A673 (cell line): ENCODE data around the gene KLK5. TPM values are rescaled to one million over a fixed set of nuclear protein-coding genes. Genes with fewer than 3 reads are reported as not detected.

Experiments
- BruUV-seq: library from RNA; stranded (reverse); fragments of 400-500 nt; replicated peaks from 2 replicates; lab custom pipeline; 2021; lab: Mats Ljungman, UMichigan
- CTCF ChIA-PET: fragments of 300-600 bp; sonication (Branson Sonifier 250); formaldehyde crosslinking; loops from one replicate; lab custom pipeline; 2022; ENCODE audit warnings: antibody characterized with exemption; lab: Charles Lee
- POLR2A ChIA-PET: fragments of 300-600 bp; sonication (Branson Sonifier 250); formaldehyde crosslinking; loops from one replicate; lab custom pipeline; 2022; ENCODE audit warnings: antibody characterized with exemption; ENCODE audit not compliant: low non-redundant PET; lab: Charles Lee
- DNase-seq: peaks from one replicate; pipeline ENCODE4 v3.0.0-alpha.2; 2015; ENCODE audit warnings: low spot score
- H3K27ac ChIP-seq: fragments of 200-600 bp; sonication (generic); 2 replicates; pipeline ENCODE4 v1.5.1; 2016; ENCODE audit warnings: mixed run types, low read depth, mild to moderate bottlenecking, mixed read lengths, antibody characterized with exemption, low read length; ENCODE audit not compliant: poor library complexity, severe bottlenecking
- H3K27me3 ChIP-seq: fragments of 200-600 bp; sonication (generic); replicated peaks from 2 replicates; pipeline ENCODE4 v1.6.1; 2017; ENCODE audit warnings: mixed run types, low read depth, mild to moderate bottlenecking, mixed read lengths, antibody characterized with exemption, low read length; ENCODE audit not compliant: insufficient read depth, poor library complexity
- H3K36me3 ChIP-seq: fragments of 200-600 bp; sonication (generic); 2 replicates; pipeline ENCODE4 v1.6.1; 2016; ENCODE audit warnings: mixed run types, mild to moderate bottlenecking, mixed read lengths, antibody characterized with exemption, low read length; ENCODE audit not compliant: insufficient read depth, poor library complexity, severe bottlenecking
- H3K4me1 ChIP-seq: fragments of 200-600 bp; sonication (generic); 2 replicates; pipeline ENCODE4 v1.6.1; 2017; ENCODE audit warnings: mixed run types, mild to moderate bottlenecking, mixed read lengths, antibody characterized with exemption, low read length; ENCODE audit not compliant: insufficient read depth, poor library complexity, severe bottlenecking
- H3K4me3 ChIP-seq: fragments of 200-600 bp; sonication (generic); 2 replicates; pipeline ENCODE4 v1.5.1; 2016; ENCODE audit warnings: low read depth, mixed run types, mild to moderate bottlenecking, mixed read lengths, low read length; ENCODE audit not compliant: poor library complexity, severe bottlenecking
- H3K9me3 ChIP-seq: fragments of 200-600 bp; sonication (generic); 2 replicates; pipeline ENCODE4 v1.6.1; 2016; ENCODE audit warnings: mixed run types, low read depth, mild to moderate bottlenecking, mixed read lengths, antibody characterized with exemption, low read length; ENCODE audit not compliant: poor library complexity, severe bottlenecking
- EZH2 ChIP-seq: fragments of 200-600 bp; sonication (generic); IDR thresholded peaks from 2 replicates; pipeline ENCODE4 v1.6.1; 2017; ENCODE audit warnings: borderline replicate concordance, low read depth, mild to moderate bottlenecking, mixed read lengths, antibody characterized with exemption, low read length; ENCODE audit not compliant: poor library complexity, severe bottlenecking
- intact Hi-C: fragments of 100-400 bp; cut with micrococcal nuclease; formaldehyde crosslinking; loops from one replicate; pipeline ENCODE4 v1.10.0; 2022; ENCODE audit not compliant: unreplicated experiment
- total RNA-seq: library from RNA; stranded (reverse); gene quantifications from 2 replicates; pipeline ENCODE4 v1.2.3, GENCODE V29; 2021
- TF ChIP-seq, protein P1 (sequence below): fragments of 300-800, 200-600 bp; sonication (generic); conservative IDR thresholded peaks from 2 replicates; pipeline ENCODE4 v1.5.1; 2017; ENCODE audit warnings: low read depth, mild to moderate bottlenecking, antibody characterized with exemption, low read length, moderate library complexity, mixed read lengths

KLK5 gene
- total RNA-seq, 1 experiment from 2014 or later, result not detected

DNA sequence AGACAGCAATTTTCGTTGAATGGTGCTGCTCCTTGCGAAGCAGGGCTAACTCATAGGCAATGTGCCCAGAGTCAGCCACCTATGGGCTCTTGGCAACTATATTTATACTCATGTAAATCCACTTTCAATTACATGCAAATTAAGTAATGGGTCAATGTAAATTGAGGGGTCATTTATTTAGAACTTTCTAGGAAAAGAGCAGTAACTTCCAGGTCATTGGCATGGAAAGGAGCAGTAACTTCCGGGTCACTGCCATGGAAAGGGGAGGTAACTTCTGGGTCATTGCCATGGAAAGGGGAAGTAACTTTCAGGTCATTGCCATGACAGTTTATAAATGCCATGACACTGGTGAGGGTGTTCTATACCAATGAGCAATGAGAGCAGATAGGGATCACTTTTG is 53.3 kb downstream of the KLK5 start:
- Histone ChIP-seq H3K4me1 (no peaks in the 10 kb centered on the region), H3K9me3 (no peaks in the 10 kb centered on the region), H3K36me3 (no peaks in the 10 kb centered on the region), H3K4me3 (no peak overlapping the region), H3K27me3 (peaks cover 11% of the 10 kb centered on the region), H3K27ac (no peak overlapping the region)
- intact Hi-C loops, result no loop called here
- no peak for DNase-seq
- BruUV-seq, result no TSS peak
- no peak for TF ChIP-seq EZH2
- TF ChIP-seq, protein P1, sequence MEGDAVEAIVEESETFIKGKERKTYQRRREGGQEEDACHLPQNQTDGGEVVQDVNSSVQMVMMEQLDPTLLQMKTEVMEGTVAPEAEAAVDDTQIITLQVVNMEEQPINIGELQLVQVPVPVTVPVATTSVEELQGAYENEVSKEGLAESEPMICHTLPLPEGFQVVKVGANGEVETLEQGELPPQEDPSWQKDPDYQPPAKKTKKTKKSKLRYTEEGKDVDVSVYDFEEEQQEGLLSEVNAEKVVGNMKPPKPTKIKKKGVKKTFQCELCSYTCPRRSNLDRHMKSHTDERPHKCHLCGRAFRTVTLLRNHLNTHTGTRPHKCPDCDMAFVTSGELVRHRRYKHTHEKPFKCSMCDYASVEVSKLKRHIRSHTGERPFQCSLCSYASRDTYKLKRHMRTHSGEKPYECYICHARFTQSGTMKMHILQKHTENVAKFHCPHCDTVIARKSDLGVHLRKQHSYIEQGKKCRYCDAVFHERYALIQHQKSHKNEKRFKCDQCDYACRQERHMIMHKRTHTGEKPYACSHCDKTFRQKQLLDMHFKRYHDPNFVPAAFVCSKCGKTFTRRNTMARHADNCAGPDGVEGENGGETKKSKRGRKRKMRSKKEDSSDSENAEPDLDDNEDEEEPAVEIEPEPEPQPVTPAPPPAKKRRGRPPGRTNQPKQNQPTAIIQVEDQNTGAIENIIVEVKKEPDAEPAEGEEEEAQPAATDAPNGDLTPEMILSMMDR, result no peak
- CTCF ChIA-PET, result interaction anchor here (0.6 kb wide), 1 partner anchor 56 kb away, joined by 5 read pairs; no protein-coding TSS in a partner anchor
- POLR2A ChIA-PET, result no interaction called here

- intact Hi-C loops, result no loop called here
- no TSS peak for BruUV-seq
- Histone ChIP-seq H3K27me3 (peaks cover 11% of the 10 kb centered on the region), H3K4me3 (no peak overlapping the region), H3K36me3 (no peaks in the 10 kb centered on the region), H3K4me1 (no peaks in the 10 kb centered on the region), H3K27ac (no peak overlapping the region), H3K9me3 (no peaks in the 10 kb centered on the region)
- TF ChIP-seq EZH2, result no peak
- TF ChIP-seq, protein P1, result no peak
- DNase-seq, result no peak
- POLR2A ChIA-PET, result no interaction called here
- CTCF ChIA-PET, result no interaction called here
Measured at GRCh38 chr19:50898018-50898417, 54.8 kb downstream of the KLK5 start.

- Histone ChIP-seq H3K4me3 (no peak overlapping the region), H3K27me3 (peaks cover 10% of the 10 kb centered on the region), H3K4me1 (no peaks in the 10 kb centered on the region), H3K9me3 (no peaks in the 10 kb centered on the region), H3K27ac (no peak overlapping the region), H3K36me3 (no peaks in the 10 kb centered on the region)
- ChIA-PET POLR2A (no interaction called here), CTCF (no interaction called here)
- no peak for DNase-seq
- BruUV-seq, result no TSS peak
- TF ChIP-seq, protein P1, result no peak
- TF ChIP-seq EZH2, result no peak
- intact Hi-C loops, result no loop called here
Measured at GRCh38 chr19:50897612-50898011, 55.2 kb downstream of the KLK5 start.
